GM19240 (cell line): ENCODE measurements around the gene DNAJC18.
A peak's percentile ranks its signal among the peaks of the same experiment; 100 is the strongest.

Experiments
- DNase-seq: peaks from one replicate; pipeline ENCODE4 v3.0.0; 2011; ENCODE audit warnings: low spot score; ENCODE audit not compliant: insufficient read length

DNAJC18 gene

GRCh38 chr5:139403787-139404483, 35.4 kb downstream of the DNAJC18 start, which contains the start of gene SPATA24:
TSS of gene SPATA24 (minus strand) at chr5:139404089. CDS start at chr5:139404060, 29 bp downstream.
- DNase-seq, result peak; percentile 94

DNA sequence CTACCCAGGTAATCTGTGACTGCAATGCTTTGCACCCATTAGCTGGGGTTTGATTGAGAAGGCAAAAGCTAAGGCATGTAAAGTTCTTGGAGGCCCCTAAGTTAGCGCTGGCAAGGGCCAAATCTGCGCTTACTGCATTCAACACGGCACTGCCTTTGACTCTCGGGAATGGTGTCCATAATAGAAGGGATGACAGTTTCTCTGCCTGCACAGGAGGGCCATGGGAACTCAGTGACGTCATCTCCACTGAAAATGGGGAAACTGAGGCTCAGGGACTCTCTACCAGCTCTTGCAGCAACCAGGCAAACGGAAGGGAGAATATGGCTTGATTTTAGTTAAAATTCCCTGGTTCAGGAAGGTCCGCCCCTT, 35.9 kb downstream of the DNAJC18 start:
- no peak for DNase-seq

DNA sequence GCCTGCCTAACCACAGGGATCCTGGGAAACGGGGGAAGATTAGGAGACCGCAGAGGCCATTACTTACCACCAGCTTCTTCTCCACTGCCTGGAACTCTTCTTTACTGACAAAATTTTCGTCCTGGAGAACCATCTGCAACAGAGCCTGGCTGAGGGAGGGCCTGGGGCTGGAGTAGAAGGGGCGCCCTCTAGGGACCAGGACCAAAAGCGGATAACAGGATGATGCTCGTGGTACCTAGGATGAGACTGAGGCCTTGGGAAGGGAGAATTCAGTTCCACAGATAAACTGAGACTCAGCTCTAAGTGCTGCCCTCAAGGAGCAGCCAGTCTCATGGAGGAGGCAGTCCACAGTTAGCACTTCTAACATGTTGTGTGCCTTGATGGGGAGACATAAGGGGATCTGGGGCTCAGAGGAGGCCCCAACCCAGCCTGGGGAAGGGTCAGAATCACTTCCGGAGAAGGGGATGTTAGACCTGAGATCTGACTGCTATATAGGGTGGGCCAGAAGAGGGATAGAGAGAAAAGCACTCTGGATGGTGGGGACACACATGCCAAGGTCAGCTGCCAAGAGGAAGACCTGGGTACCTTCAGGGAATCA, 36.7 kb downstream of the DNAJC18 start:
- no peak for DNase-seq

DNA sequence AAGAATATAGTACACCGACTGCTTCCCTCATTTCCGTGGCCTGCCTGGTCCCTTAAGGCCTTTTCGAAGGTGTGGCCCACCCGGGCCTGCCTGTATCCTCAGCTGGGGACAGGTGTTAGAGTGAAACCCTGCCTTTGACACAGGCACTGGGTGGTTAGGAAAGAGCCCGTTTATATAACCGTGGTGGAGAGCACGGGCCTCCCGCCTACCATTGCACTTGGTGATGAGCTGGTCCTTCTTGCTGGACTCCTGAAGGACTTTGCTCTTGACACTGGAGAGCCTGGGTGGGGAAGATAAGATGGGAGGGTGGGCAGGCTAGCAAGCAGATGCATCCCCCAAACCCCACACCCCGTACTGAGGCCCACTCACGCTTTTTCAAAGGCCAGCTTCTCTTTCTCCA, 37.8 kb downstream of the DNAJC18 start:
- DNase-seq, result no peak

- peak; percentile 64 for DNase-seq
Measured at GRCh38 chr5:139399501-139400121, 39.7 kb downstream of the DNAJC18 start.

- DNase-seq, result no peak
Measured at GRCh38 chr5:139397921-139398320, 41.4 kb downstream of the DNAJC18 start.

DNA sequence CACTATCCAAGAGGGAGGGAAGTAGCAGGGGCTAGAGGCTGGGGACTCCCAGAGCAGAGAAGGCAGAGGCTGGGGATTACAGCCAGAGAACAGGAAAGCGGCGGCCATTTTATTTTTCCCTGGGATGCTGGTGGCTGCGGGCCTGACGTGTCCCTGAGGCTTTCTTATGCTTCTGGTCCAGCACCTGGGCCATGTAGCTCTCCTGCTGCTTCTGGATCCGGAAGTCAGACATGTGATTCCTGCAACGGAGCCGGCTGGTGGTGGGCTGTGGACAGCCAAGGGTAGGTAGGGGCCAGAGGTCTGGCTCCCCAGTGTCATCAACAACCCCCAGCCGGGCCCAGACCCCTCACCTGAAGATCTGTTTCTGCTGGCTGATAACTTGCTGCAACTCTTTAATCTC, 42.6 kb downstream of the DNAJC18 start:
- no peak for DNase-seq

DNA sequence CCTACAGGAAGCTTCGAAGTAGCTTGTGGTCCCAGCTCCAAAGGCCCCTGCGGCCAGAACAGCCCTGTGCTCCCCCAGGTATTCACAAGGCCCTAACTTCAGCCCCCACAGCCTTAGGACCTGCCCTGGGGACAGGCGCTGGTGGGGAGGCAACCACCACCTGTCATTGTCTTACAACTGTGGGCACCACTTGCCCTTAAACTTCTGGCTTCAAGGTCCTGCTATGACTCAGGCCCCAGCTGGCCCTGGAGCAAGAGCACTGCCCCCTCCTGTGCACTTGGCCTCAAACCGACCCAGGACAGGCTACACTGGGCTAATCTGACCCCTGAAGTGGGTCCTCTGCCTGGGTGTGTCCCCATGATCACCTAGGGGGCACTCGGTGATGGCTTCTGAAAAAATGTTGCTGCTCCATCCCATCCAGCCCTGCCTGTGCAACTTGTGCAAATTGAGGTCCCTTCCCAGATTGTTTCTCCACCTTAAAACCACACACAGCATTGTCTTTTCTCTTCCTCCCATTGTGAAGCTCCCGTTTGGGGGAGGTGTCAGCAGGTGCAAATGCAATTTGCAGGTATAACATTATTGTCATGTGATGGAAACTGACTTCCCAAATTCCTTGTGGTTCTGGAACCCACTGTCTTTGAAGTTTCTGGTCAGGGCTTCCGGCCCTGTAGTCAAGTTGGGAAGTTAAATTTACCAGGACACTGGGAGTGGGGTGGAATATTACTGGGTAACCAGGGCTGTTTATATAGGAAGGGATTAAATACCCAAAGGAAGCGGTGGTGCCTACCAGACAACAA, 43.3 kb downstream of the DNAJC18 start:
- DNase-seq, result no peak

DNA sequence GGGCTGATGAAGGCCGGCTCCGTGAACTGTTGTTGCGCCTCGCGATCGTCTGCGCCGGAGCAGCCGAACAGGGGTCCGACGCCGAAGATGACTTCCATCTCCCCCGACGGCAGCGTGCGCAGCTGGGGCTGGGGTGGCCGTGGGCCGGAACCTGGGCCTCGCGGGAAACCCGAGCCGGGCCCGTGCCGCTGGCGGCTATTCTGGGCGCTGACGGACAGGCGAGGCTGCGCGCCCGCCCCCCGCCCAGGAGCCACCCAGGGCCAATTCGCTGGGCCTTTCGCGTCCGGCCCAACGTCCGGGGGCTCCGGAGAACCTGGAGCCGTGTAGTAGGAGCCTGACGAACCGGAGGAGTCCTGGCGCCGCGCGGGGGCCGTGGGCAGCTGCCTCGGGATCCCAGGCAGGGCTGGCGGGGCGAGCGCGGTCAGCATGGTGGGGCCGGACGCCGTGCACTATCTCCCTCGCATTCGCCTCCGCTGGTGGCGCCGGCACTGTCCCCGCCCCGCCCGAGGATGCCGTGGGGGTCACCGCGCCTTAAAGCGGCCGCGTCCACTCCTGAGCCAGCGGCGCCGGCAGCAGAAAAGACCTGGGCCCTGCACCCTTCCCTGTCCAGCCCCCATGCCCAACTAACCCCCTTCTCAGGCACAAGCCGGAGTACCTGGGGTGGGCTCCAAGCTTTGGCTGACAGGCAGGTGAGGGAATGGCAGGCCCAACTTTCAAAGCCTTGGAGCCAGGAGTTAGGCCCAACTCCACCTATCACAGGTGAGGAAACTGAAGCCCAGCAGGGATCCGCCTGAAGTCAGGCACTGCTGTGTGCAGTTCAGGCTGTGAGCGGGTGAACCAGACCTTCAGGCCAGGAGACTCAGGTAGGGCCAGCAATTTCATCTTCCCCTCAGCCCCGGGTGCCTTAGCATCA, 44.4 kb downstream of the DNAJC18 start, which contains the start of gene PROB1:
Gene PROB1, minus strand, starts transcription at position 451 of the 913 bp plus-strand sequence. Its CDS starts 23 bp downstream, at position 428.
- DNase-seq, result no peak

GRCh38 chr5:139394123-139394653, 45.1 kb downstream of the DNAJC18 start:
- no peak for DNase-seq

DNA sequence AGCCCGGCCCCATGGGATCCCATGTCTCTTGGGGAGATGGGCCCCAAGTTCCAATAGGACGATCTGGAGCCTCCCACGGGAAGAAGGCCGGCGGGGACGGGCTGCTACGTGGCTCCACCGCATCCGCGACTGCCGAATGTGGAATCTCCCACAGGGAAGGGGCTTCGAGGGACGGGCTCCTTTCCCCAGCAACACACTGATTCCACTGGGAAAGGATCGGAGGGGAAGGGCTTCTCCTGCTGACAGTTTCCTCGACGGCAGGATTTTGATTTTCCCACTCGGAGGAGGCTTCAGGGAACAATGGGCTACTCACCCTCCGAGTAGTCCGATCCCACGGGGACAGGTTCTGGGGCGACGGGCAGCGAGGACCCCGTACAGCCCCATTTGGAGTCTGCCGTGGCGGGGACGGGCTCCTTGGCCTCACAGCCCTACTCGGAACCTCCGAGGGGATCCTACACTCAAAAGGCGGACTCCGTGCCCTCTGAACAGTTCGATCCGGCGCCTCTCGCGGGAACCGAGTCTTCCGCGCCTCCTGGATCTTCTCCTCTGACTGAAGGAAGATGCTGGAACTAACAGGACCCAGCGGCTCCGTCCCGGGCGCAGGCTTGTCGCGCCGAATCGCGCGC, 45.7 kb downstream of the DNAJC18 start:
- no peak for DNase-seq

DNA sequence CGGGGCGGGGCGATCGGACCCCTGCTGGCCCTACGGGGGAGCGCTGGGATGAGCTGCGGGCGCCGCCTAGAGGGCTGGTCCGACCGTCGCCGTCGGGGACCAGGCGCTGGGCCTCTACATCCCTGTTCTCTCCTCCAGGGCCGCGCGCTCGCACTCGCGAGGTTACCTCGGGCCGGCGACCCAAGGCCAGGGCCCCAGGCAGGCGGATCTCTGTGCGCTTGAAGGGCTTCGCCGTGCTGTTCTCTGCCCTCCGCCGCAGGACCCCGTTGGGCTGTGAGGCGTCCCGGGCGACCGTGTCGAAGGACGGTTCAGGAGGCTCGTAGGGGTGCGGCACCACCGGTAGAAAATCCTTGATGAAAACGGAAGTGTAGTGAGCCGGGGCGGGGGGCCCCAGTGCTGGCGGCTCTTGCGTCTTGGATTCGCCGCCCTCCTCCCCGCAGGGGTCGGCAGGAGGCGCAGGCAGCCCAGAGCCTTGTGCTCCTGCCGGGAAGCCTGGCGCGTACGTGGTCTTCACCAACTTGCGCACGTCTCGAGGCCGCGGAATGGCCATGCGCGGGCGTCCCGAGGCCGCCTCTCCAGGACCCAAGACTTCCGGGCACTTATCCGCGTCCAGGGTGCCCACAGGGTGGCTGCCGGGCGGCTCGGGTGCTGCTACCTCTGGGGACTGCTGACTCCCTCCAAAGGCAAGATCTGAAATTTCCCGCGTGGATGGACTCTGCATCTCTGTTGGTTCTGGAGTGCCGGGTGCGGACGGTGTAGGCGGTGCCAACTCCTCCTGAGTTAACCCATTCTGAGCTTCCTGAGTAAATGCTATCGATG, 46.4 kb downstream of the DNAJC18 start:
- peak; percentile 84 for DNase-seq

GRCh38 chr5:139392324-139392677, 47.0 kb downstream of the DNAJC18 start:
- peak; percentile 29 for DNase-seq

DNA sequence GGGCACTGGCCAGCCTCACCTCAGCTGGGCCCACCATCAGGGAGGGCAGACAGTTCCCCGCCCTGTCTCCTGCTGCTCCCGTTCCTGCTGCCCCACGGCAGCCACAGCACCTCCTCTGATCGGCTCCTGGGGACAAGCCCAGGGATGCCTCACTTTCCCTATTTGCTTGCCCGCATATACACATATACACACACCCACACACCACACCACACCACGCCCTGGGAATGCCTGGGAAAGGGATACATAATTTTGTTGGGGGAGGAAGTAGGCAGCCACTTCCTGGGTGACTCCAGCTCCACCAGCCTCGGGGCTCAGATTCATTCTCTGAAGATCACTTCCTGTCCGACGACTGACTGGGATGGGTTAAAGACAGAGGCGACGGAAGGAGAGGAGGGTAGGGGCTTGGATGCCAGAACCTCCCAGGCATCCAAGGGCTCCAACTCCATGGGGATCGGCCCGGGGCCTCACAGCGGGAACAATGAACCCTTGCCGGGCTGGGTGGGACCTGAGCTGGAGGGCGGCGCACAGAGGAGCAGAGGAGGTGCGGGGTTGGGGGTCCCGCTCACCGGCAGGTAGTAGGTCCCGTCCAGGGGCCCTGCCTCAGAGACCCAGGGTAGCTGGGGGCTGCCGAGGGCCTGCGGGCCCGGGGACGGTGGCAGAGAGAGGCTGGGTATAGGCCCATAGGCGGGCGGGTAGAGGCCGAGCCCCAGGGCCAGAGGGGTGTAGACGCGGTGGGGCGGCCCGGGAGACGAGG, 47.6 kb downstream of the DNAJC18 start:
- no peak for DNase-seq

DNA sequence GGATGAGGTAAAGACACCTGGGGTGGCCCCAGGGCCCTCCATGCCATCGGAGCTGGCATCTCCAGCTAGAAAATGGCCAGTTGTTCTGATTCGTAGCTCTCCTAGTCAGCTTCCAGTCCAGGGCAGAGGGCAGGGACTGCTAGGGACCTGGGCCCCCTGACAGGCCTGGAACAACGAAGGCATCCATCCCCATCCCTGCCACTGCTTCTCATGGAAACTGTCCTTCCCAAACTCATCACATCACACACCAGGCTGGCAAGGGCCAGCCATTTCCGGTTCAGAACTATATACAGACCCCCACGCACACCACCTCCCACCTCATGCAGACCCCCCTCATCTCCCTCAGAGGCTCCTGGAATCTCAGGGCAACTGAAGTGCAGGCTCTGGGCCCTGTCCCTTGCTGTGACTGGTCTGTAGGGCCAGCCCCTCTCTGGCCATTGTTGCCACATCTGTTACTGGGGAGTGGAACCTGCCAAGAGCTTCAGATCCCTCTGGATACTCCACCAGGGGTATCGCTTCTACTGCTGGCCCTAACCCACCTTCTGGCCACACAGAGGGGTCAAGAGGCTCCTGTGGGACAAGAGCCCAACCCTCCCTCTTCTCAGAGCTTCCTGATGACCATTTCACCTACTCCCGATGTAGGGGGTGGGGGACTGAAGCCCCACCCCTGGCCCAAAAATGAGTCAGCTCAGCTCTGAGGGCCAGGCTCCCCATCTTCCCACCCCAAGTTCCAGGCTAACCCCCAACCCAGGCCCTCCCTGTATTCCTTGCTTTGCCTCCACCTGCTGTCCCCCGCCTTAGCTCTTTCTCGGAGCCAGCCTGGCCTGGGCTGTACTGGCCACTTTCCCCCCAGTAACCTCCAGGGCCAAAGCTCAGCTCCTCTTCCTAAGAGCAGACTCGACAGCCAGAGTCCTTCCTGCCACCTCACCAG, 48.4 kb downstream of the DNAJC18 start:
- DNase-seq, result no peak

DNA sequence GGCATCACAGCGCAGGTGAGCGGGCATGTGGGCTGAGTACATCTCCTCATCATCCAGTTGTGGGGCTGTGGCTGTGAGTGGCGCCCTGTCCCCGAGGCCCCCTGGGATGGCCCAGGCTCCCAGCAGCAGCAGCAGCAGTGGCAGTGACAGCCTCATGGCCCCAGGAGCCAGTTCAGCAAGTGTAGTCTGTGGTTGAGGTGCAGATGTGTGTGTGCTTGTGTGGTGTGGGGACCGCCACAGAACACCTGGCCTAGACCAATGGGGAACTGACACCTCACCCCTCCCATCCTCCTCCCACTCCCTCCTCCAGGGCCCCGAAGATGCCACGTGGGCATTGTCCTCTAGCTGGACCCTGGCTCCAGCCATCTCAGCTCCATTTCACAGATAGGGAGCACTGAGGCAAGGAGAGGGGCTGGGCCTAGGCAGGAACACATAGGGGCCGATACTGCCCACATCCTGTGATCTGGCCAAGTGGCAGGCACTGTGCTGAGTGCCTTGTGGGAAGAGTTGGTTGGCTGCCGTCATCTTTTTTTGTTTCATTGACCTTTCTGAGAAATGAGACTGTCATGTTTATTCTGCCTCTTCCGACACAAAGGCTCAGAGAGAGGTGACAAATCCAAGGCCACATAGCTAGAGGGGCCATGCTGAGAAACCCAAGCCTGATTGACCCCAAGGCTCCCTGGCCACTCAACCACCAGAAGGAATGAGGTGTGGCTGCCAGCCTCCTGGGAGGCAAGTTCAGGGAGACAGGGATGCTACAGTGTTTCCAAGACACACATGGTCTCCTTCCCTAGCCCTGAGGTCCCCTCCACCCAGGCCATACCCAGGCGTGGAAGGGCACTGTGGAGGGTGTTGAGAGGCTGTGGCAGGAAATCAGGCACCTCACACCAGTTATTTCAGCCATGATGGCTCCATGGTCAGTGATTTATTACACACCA, 49.4 kb downstream of the DNAJC18 start, which contains the start of gene MZB1:
Gene MZB1, minus strand, starts transcription at position 213 of the 938 bp plus-strand sequence. Its CDS starts 57 bp downstream, at position 156.
- peak; percentile 78 for DNase-seq
